ENCODE results near the gene CASD1. TPM values are rescaled to one million over a fixed set of nuclear protein-coding genes. Genes with fewer than 3 reads are reported as not detected.

CASD1 gene
- total RNA-seq, 2 experiments from 2014 or later = 19.6 to 24.7 TPM

DNA sequence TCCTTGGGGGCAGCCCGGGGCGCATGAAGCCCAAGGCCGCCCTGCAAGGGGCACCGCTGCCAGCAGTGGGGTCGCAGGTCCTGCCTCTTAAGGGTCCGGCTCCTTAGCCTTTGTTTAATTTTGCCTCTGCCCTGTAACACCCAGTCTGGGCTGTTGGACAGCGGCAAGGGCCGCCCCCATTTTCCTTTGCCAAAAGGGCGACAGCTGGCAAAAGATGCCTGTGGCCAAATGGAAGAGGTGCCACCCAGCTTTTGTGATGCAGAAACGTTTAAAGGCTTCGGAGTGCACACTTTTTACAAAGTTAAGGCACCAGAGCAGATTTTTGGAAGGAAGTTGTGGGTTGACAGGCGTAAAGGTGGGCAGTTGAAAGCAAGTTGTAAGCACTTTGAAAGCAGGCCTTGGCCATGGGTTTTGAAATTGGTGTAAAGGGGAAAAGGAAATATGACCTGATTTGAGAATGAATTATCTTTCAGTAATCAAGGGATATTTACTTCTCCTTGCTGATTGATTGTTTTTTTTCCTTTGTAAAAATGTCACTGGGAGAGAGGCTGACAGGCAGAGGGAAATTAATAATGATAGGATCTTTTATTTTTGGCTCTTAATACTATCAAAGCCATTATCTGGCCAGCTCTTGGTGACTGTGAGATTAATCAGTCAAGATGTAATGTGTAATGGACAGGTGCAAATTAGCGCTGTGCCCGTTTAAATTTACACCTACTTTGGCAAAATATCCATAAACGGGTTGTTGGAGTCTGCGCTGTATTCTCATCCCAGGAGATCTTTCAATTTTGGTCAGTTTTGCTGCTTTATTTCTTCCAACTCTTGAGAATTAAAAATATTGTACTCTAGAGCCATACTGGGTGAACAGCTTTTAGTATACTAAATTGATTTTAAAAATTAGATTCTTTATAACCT lies 1.2 kb downstream of the CASD1 start:
- peaks cover 59% of the 10 kb centered on the region for H3K4me1 ChIP-seq (ENCODE audit: insufficient read depth, low read length, poor library complexity, severe bottlenecking)
- H3K9me2 ChIP-seq (ENCODE audit: insufficient read depth, low read length) = no peaks in the 10 kb centered on the region
- no peak for TF ChIP-seq CTCF (conservative IDR thresholded peaks at IDR 0.05; ENCODE audit: low read length)
- TF ChIP-seq EZH2phosphoT487 (IDR thresholded peaks at IDR 0.05; ENCODE audit: borderline replicate concordance, low read depth, low read length) = no peak
- peak overlapping the region; percentile 98 for H2AFZ ChIP-seq (ENCODE audit: low read length)
- peaks cover 8% of the 10 kb centered on the region; the same call in 1 of the 2 replicates for H4K20me1 ChIP-seq (ENCODE audit: insufficient read depth, low read length)
- intact Hi-C loops (cut with micrococcal nuclease; ENCODE audit: unreplicated experiment) = loop anchor here (1.0 to 10.0 kb wide), 3 partner anchors 41 to 456 kb away; partner anchors contain the start of gene SGCE
- CTCF ChIA-PET (ENCODE audit: unreplicated experiment) = no interaction called here
- H3K4me2 ChIP-seq (ENCODE audit: low read length) = peak overlapping the region; percentile 94
- H3K79me2 ChIP-seq (ENCODE audit: insufficient read depth, low read depth, low read length) = peaks cover 56% of the 10 kb centered on the region
- POLR2A ChIA-PET = interaction anchor here (1.2 to 1.6 kb wide), 3 partner anchors 9 to 145 kb away, joined by 4 to 5 read pairs (median 5); partner anchors contain the start of gene SGCE
- BruUV-seq (replicated peaks) = no TSS peak
- peak overlapping the region; percentile 92 for H3K4me3 ChIP-seq (ENCODE audit: low read depth, low read length, poor library complexity, severe bottlenecking)
- H3K36me3 ChIP-seq (ENCODE audit: insufficient read depth, low read length) = no peaks in the 10 kb centered on the region; the same call in 1 of the 2 replicates
- H3K27ac ChIP-seq (ENCODE audit: low read depth, low read length, poor library complexity, severe bottlenecking) = peak overlapping the region; percentile 72
- DNase-seq (ENCODE audit: low spot score) = peak; percentile 60
- H3K9me3 ChIP-seq (ENCODE audit: low read length) = no peaks in the 10 kb centered on the region

- Histone ChIP-seq H3K4me2 (ENCODE audit: low read length) (peak overlapping the region; percentile 94), H3K4me3 (ENCODE audit: low read depth, low read length, poor library complexity, severe bottlenecking) (peak overlapping the region; percentile 92), H2AFZ (ENCODE audit: low read length) (no peak overlapping the region), H4K20me1 (ENCODE audit: insufficient read depth, low read length) (peaks cover 8% of the 10 kb centered on the region; the same call in 1 of the 2 replicates), H3K9me3 (ENCODE audit: low read length) (no peaks in the 10 kb centered on the region), H3K36me3 (ENCODE audit: insufficient read depth, low read length) (no peaks in the 10 kb centered on the region; the same call in 1 of the 2 replicates), H3K27ac (ENCODE audit: low read depth, low read length, poor library complexity, severe bottlenecking) (no peak overlapping the region), H3K9me2 (ENCODE audit: insufficient read depth, low read length) (no peaks in the 10 kb centered on the region), H3K4me1 (ENCODE audit: insufficient read depth, low read length, poor library complexity, severe bottlenecking) (peaks cover 59% of the 10 kb centered on the region), H3K79me2 (ENCODE audit: insufficient read depth, low read depth, low read length) (peaks cover 65% of the 10 kb centered on the region)
- ChIA-PET CTCF (ENCODE audit: unreplicated experiment) (no interaction called here), POLR2A (interaction anchor here (1.2 to 1.6 kb wide), 4 partner anchors 11 to 145 kb away, joined by 5 to 7 read pairs (median 6); partner anchors contain the start of gene SGCE)
- TSS peak; percentile 39 for BruUV-seq (replicated peaks)
- TF ChIP-seq CTCF (conservative IDR thresholded peaks at IDR 0.05; ENCODE audit: low read length) (no peak), EZH2phosphoT487 (IDR thresholded peaks at IDR 0.05; ENCODE audit: borderline replicate concordance, low read depth, low read length) (no peak)
- intact Hi-C loops (cut with micrococcal nuclease; ENCODE audit: unreplicated experiment) = loop anchor here (5.0 to 10.0 kb wide), 2 partner anchors 41 to 457 kb away; no protein-coding TSS in a partner anchor
- DNase-seq (ENCODE audit: low spot score) = no peak
Observed at GRCh38 chr7:94511718-94512117, 2.1 kb downstream of the CASD1 start.
